GM19372 (cell line): Measurements from ENCODE around the gene IFNA1.
A peak's percentile ranks its signal among the peaks of the same experiment; 100 is the strongest.
"Not testable (repeated sequence)": the region's sequence is repeated elsewhere in the genome, so short reads cannot be mapped to it uniquely, and the experiment has no call there.

ENCODE experiments used
- ATAC-seq: cut with Tn5 transposase; IDR thresholded peaks from one replicate; pipeline ENCODE4 v1.9.1; 2021; ENCODE audit warnings: mild to moderate bottlenecking, low read depth, moderate library complexity; ENCODE audit not compliant: unreplicated experiment

IFNA1 gene

DNA sequence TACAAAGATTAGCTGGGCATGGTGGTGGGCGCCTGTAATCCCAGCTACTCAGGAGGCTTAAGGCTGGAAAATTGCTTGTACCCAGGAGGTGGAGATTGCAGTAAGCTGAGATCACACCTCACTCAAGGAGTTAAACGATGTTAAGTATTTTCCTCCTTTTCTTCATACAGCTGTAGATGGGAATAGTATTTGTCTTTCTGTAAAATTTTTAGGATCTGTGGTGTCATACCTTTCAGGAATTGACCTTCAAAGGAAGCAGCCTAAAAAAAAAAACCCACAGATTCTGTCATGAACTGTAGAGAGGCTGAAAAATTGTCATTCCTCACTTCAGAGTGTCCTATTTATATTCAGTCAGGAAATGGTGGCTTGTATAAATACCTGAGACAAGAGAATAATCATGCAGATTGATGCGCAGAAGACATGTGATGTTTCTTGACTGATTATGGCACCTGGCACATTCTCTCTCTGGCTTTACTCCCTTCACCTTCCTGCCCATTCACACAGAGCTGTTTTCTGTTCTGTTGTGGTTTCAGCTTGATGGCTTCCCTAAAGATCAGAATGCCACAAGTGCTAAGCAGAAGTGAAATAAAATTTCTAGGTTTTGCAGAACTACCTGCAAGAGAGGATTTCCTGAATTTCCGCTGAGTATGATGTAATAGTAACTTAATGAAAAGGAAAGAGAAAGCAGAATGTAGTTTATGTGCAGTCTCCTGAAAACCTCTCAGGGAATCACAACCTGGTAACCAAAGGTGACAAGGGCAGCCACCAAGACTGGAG, 3.8 kb downstream of the IFNA1 start:
- peak; percentile 70 for ATAC-seq

DNA sequence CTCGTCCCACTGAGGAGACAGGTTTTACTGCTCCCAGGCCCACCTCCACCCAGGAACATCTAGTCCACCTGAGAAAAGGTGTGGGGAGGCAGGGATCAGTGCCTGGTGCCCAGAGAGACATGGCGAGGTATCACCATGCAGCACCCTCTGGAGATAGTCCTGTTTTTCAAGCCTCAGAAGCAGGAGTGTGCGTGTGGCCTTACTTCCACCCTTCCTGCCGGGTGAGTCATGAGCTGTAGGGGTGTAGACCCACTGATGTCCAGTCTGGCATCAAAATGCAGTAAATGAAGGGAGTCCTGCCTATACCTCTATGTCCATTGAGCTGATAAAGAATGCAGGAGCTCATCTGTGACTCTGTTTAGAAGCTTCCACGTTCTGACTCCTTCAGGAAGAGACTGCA, 9.1 kb downstream of the IFNA1 start:
- ATAC-seq, result not testable (repeated sequence)

- ATAC-seq, result no peak
Observed at GRCh38 chr9:21450733-21451394, 10.6 kb downstream of the IFNA1 start.

- no peak for ATAC-seq
Observed at GRCh38 chr9:21452681-21453080, 12.4 kb downstream of the IFNA1 start.

DNA sequence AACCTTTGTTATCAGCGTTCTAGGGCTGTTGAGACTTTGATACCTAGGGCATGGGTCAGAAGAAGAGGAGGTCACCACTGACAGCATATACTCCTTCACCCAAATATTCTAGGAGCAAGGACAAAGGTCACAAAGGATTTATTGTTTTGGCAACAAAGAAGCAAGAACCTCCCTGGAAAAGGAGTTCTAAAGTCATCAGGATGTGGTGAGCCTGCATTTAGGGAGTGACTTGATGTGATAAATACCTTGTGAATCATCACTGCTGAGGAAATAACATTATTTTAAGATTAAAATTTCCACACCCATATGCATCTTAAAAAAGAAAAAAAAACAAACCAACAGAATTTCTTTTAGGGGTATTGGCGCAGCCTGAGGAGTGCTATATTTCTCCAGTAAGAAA, 13.9 kb downstream of the IFNA1 start:
- ATAC-seq, result no peak

DNA sequence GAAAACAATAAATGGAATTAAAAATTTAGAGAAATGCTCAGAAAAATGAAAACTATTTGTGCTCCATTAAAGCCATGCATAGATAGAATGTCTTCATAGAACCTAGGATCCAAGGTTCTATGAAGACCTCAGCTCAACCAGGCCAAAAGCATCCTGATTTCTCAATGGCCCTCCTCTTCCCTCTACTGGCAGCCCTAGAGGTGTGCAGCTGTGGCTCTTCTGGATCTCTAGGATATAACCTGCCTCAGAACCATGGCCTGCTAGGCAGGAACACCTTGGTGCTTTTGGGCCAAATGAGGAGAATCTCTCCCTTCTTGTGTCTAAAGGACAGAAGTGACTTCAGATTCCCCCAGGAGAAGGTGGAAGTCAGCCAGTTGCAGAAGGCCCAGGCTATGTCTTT, 15.1 kb downstream of the IFNA1 start:
- ATAC-seq, result peak; percentile 88

GRCh38 chr9:21461377-21461776, 21.1 kb downstream of the IFNA1 start:
- ATAC-seq, result no peak

- ATAC-seq, result no peak
Observed at GRCh38 chr9:21465138-21465537, 24.9 kb downstream of the IFNA1 start.

GRCh38 chr9:21465859-21466518, 25.8 kb downstream of the IFNA1 start:
- no peak for ATAC-seq

GRCh38 chr9:21470126-21470525, 29.9 kb downstream of the IFNA1 start:
- no peak for ATAC-seq

DNA sequence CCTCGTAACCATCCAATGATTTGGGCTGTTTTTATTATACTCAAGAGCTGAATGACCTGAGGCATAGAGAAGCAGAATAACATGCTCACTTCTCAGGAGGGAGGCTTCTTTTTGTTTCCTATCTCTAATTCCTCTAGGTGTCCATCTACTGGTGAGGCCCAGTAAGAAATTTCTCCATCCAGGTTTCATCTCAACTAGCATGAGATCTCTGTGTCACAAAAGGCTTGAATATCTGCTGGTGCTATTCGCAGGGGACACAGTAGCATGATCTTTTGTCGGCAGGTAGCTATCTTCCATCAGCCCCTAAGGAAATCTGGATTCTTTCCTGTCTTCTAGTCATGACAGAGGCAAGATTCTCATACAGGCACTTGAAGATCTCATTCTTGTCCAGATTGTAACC, 33.0 kb downstream of the IFNA1 start:
- no peak for ATAC-seq

DNA sequence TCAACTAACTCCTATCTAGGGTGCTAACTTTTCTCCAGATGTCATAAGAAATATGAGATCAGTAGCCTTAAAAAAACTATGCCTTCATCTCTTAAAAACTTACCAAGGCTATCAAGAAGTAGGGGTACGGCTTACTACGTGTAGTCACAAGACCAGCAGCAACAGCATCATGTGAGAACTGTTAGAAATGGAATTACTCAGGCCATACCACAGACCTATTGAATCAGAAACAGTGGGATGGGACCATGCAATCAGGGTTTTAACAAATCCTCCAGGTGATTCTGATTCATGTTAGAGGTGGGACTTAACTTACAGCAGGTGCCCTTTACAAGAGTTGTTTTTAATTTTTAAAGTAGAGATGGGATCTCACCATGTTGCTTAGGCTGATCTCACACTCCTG, 37.2 kb downstream of the IFNA1 start:
- no peak for ATAC-seq

DNA sequence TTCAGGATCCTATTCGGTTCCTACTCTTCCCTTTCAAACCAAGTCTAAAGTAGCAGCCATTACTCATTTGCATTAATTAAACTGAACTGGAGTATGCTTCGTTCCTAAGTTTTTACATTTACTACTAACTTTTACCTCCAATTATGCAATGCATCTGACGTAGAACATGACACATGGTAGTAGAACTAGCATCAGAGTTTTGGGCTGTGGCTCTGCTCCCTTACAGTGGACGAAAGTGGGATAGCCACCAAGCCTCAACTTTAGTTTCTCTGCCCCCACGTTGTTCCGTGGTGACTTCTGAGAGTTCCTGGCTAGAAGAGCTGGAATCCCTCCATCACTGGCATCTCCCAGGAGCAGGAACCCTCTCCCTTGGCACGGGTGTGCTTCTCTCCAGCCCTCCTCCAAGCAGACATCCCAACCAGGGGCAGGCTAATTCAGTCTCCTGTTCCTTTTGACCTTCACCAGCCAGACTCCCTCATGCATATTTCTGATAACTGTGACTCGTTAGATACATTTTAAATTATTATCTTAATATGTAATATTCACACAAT, 39.0 kb downstream of the IFNA1 start:
- ATAC-seq, result no peak

GRCh38 chr9:21481470-21482056, 41.3 kb downstream of the IFNA1 start:
- ATAC-seq, result no peak

GRCh38 chr9:21482213-21482612, 42.0 kb downstream of the IFNA1 start, which contains the start of gene IFNE:
TSS of gene IFNE (minus strand) at chr9:21482313. CDS start at chr9:21481694, 619 bp downstream.
- no peak for ATAC-seq
